PC-9 (cell line): ENCODE measurements around the gene NLGN1.

Experiments used
- CTCF ChIP-seq: fragments of 200-600 bp; sonication (generic); conservative IDR thresholded peaks from 2 replicates; pipeline ENCODE4 v1.6.1; 2017; ENCODE audit warnings: mixed run types, antibody characterized with exemption, mild to moderate bottlenecking, moderate library complexity
- EZH2 ChIP-seq: fragments of 200-600 bp; sonication (generic); IDR thresholded peaks from 2 replicates; pipeline ENCODE4 v1.8.0; 2017; ENCODE audit warnings: antibody characterized with exemption, low read depth

GRCh38 chr3:173893835-173894234 lies 496.3 kb downstream of the NLGN1 start:
- no peak for TF ChIP-seq CTCF
- TF ChIP-seq EZH2 = no peak
